ENCODE results near the gene RDH13. TPM values are rescaled to one million over a fixed set of nuclear protein-coding genes. Genes with fewer than 3 reads are reported as not detected.
"Not testable (repeated sequence)": the region's sequence is repeated elsewhere in the genome, so short reads cannot be mapped to it uniquely, and the experiment has no call there.

Gene RDH13
- polyA plus RNA-seq, 12 donors, result 7.6 to 22.8 (median 13.4) TPM; not detected in 1

GRCh38 chr19:55080121-55080967, 17.4 kb upstream of the RDH13 start:
- no peak for DNase-seq

- DNase-seq, result no peak
These were observed 16.6 kb upstream of the RDH13 start for GRCh38 chr19:55079400-55080038.

- no peak for DNase-seq
These were observed 16.0 kb upstream of the RDH13 start for GRCh38 chr19:55078996-55079395.

GRCh38 chr19:55077106-55077505, 14.2 kb upstream of the RDH13 start:
- DNase-seq, result no peak

GRCh38 chr19:55076321-55076720, 13.4 kb upstream of the RDH13 start:
- no peak for DNase-seq

GRCh38 chr19:55075371-55075998, 12.5 kb upstream of the RDH13 start, which contains the start of gene EPS8L1:
EPS8L1 (plus strand) TSS chr19:55075869; CDS start chr19:55076445, 576 bp downstream.
- no peak for DNase-seq

GRCh38 chr19:55071913-55072312, 9.0 kb upstream of the RDH13 start:
- no peak for DNase-seq

- DNase-seq, result no peak
These were observed 8.2 kb upstream of the RDH13 start for GRCh38 chr19:55071129-55071502.

- no peak for DNase-seq
These were observed 7.6 kb upstream of the RDH13 start for GRCh38 chr19:55070466-55071128.

GRCh38 chr19:55069865-55070197, 6.9 kb upstream of the RDH13 start:
- no peak for DNase-seq

- no peak for DNase-seq
These were observed 6.3 kb upstream of the RDH13 start for GRCh38 chr19:55068950-55069864.

- DNase-seq, result no peak
These were observed 4.9 kb upstream of the RDH13 start for GRCh38 chr19:55067869-55068268.

- no peak for DNase-seq
These were observed 3.3 kb upstream of the RDH13 start for GRCh38 chr19:55066107-55066709.

- DNase-seq, result not testable (repeated sequence)
These were observed 2.6 kb upstream of the RDH13 start for GRCh38 chr19:55065516-55065915.

- no peak for DNase-seq
These were observed 520 bp upstream of the RDH13 start for GRCh38 chr19:55063492-55063843.

GRCh38 chr19:55060287-55060686, 2.7 kb downstream of the RDH13 start:
- not testable (repeated sequence) for DNase-seq

GRCh38 chr19:55058781-55059610, 4.0 kb downstream of the RDH13 start:
- DNase-seq, result no peak

GRCh38 chr19:55056827-55057226, 6.1 kb downstream of the RDH13 start:
- DNase-seq, result no peak

GRCh38 chr19:55053735-55054134, 9.2 kb downstream of the RDH13 start:
- no peak for DNase-seq

All from muscle of arm (tissue), 12 donors.